Kidney glomerular epithelial cell (primary cell): Measurements from ENCODE around the gene TIGD1.
"Not testable (repeated sequence)": the region's sequence is repeated elsewhere in the genome, so short reads cannot be mapped to it uniquely, and the experiment has no call there.

Source experiments
- DNase-seq: peaks from one replicate; lab custom pipeline; 2025; lab: John Stamatoyannopoulos, UW

The TIGD1 gene

DNA sequence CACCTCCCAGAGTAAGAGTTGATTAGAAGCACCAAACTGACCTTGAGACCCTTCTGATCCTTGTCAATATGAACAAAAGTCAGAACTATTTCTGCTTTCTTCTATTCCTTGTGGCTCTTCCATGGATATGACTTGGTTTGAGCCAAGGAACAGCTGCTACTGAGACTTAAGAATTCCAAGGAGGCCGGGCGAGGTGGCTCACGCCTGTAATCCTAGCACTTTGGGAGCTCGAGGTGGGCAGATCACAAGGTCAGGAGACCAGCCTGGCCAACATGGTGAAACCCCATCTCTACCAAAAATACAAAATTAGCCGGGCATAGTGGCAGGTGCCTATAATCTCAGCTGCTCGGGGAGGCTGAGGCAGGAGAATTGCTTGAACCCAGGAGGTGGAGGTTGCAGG, 20.1 kb upstream of the TIGD1 start:
- DNase-seq = not testable (repeated sequence)

DNA sequence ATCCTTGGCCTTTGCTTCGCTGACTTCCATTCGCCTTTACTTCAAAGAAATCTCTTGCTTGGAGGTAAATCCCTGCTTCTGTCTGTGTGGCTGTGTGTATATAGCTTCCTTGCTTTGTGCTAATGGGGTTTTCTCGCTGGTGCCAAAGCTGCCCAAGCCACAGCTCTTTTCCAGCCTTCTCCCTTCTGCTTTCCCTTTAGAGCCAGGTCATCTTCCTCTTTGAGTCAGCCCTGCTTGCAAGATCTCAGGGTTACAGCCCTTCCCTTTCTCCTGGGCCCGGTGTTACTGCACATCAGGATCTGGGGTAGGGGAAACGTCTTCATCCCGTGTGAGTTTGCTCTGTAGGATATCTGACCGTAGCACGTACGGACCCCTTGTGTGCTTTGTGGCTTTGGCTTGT, 19.2 kb upstream of the TIGD1 start:
- DNase-seq = no peak

DNA sequence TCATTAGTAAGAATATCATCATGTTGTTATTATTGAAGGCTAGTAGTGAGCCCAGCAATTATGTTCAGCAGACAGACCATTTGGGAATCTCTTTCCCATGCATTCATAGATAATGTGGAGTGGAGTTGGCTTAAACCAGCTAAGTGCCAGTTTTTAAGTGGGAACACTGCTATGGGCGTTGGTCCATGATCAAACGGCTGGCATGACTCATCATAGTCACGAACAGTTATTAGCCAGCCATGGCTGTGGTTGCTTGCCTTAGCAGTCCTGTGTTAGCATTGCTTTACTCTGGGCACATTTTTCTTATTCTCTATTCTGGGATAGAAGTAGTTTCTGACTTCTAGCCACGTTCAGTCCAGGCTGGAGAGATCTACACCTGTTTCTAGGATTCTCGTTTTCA, 17.8 kb upstream of the TIGD1 start:
- DNase-seq = peak; percentile 7

DNA sequence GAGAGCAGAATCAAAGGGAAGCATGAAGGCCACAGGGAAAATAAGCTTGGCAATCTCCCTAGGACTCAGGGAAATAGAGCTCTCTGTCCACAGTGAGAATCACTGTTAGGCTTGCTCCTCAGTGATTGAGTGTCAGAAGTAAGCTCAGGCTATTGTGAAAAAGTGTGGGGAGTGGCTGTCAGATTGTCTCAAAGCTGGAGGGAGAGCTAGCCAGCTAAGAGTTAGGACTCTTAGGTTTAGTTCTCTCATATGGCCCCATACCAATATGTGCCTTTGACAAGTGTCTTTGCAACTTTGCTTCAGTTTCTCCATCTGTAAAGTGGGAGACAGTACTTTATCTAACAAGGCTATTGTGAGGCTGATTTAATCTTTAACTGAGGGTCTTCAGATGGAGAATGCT, 17.4 kb upstream of the TIGD1 start:
- DNase-seq = no peak

DNA sequence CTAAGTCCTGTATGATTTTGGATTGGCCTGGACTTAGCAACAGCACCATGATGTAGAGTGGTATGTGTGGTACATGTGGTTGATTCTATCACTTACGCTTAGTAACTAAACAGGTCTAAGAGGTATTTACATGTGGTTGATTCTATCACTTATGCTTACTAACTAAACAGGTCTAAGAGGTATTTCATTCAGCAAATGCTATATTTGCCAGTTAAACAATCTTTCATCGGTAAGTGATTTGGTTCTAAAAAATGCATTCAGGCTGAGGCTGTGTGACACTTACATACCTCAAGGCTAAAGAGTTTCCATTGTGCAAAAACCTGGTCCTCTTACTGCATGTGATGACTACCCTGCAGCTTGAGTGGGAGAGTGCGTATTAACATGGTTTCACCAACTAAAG, 13.2 kb upstream of the TIGD1 start:
- no peak for DNase-seq

DNA sequence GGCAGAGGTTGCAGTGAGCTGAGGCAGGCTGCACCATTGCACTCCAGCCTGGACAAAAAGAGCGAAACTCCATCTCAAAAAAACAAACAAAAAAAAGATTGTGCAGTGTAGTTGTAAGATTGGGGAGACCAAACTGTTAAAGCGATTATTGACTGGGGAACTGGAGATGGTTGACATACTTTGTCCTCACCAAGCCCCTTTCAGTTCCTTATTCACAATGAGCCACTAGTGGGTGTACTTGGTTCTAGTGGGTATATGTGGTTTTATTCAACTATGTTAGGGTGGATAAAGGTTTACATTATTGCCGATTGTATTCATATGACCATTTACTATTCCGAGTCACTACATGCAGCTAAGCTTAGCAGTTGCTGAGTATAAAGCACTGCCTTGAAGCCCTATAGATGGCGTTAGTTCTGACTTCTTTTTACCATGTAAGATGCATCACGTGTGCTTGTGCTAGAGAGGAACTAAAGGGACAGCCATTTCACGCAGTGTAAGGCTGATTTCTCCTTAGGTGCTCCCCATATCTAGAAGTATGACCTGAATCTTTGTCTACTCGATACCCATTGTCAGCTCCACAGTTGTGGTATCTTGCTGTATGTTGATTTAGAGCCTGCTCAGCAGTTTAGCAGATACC, 12.3 kb upstream of the TIGD1 start:
- no peak for DNase-seq

DNA sequence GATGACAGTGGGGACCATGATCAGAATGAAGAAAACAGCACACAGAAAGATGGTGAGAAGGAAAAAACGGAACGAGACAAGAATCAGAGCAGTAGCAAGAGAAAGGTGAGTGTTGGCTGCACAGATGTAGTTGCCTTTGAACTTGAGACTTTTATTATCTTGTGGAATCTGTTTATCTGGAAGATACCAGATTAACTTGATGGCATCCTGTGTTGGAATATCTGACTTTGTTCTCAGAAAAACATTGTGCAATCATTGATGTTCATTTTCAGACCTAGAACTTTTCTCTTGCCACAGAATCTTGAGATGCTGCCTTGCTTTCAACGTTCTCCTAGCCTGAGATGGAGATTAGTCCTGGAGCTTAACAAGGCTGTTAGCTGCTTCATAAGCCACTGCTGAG, 6.1 kb upstream of the TIGD1 start:
- DNase-seq = no peak

DNA sequence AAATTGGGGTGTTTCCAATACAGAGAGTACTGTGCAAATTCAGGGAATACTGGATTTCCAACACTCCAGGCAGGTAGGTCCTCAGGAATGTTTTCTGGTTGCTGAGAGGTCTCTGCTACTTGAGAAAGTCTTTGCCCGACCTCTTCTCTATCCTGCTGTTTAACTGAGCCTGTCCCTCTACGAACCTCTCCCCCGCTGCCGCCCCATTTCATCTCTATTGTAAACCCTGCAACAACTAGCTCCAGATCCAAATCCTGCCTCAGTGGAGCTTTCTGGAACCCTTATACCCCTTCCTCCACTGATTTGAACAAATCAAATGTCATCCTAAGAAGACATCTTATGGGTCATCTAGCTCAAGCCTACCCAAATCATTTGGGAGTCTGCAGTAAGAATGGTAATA, 1.4 kb upstream of the TIGD1 start:
- no peak for DNase-seq

DNA sequence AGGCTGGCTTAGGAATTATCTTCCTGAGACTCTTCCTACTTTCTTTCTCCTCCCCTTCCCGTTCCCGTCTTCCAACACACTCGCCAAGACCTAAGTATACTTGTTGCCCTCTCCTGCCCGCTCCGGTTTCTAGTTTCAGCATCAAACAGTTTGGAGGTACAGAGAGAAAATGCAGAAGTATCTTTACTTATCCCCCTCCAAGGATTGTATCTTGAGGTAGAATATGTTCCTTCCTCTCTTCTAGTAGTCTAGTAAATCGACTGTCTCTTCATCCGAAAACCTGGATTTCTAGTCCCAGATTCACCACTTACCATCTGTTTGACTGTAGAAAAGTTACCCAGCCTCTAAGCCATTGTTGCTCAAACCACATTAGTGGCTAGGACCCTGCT, 887 bp upstream of the TIGD1 start:
- no peak for DNase-seq

DNA sequence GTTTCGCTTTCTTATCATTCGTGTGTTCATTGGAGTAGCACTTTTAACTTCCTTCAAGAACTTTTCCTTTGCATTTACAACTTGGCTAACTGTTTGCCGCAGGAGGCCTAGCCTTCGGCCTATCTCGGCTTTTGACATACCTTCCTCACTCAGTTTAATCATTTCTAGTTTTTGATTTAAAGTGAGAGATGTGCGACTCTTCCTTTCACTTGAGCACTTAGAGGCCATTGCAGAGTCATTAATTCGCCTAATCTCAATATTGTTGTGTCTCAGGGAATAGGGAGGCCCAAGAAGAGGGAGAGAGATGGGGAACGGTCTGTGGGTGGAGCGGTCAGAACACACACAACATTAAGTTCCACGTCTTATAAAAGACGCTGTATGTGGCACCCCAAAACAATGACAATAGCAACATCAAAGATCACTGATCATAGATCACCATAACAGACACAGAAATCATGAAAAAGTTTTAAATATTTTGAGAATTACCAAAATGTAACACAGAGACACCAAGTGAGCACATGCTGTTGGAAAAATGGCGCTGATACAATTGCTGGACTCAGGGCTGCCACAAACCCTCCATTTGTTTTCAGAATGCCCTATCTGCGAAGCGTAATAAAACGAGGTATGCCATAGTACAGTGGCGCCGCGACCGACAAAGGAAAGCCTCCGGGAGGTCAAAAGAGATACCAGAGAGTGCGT, 553 bp downstream of the TIGD1 start:
- DNase-seq = peak; percentile 26

DNA sequence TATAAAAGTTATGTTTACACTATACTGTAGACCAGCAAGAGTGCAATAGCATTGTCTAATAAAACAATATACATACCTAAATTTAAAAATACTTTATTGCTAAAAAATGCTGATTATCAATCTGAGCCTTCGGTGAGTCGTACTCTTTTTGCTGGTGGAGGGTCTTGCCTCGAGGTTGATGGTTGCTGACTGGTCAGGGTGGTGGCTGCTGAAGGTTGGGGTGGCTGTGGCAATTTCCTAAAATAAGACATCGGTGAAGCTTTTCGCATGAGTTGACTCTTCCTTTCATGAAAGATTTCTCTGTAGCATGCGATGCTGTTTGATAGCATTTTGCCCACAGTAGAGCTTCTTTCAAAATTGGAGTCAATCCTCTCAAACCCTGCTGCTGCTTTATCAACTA, 2.4 kb downstream of the TIGD1 start:
- DNase-seq = no peak

DNA sequence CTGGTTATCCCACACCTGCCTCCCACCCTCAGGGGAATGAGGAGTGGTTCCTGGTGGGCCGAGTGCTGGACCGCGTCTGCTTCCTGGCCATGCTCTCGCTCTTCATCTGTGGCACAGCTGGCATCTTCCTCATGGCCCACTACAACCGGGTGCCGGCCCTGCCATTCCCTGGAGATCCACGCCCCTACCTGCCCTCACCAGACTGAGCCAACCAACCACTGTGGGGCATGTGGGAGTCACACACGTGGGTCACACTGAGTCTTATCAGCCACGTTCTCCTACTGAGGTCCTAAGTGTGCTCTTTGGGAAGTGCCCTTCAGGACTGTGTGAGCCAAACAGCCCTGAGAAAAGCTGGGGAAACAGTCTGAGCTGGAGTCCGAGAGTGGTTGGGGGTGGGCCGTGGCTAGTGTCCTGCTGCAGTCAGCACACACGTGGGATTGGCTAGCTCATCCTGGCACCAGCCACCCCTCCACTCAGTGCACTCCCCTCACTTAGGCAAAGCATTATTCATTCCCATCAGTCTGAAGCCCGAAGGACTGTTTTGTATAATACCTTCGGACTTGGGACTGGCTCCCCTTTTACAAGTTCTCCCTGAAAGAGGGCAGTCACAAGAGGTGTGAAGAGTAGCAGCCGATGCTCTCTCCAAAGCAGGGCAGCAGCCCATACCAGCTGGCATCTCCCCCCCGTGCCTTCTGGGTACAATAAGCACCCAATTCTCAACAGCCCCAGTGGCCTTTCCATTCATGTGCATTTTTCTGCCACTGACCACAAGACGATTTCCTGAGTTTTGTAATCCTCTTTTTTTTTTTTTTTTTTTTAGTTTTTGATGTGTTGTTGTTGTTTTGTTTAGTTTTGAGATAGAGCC, 4.6 kb downstream of the TIGD1 start:
- DNase-seq = no peak

DNA sequence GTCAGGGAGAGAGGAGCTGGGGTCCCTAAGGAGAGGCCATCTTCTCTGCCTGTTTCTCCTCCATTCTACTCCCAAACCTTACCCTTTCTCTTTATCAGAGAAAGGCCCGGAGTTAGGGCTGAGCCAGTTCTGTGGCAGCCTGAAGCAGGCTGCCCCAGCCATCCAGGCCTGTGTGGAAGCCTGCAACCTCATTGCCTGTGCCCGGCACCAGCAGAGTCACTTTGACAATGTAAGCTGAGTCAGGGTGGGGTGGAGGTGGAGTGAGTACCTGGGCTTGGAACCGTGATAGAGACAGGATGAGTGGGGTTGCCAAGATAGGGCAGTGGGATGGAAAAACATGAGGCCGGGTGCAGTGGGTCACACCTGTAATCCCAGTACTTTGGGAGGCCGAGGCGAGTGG, 5.7 kb downstream of the TIGD1 start:
- DNase-seq = no peak

DNA sequence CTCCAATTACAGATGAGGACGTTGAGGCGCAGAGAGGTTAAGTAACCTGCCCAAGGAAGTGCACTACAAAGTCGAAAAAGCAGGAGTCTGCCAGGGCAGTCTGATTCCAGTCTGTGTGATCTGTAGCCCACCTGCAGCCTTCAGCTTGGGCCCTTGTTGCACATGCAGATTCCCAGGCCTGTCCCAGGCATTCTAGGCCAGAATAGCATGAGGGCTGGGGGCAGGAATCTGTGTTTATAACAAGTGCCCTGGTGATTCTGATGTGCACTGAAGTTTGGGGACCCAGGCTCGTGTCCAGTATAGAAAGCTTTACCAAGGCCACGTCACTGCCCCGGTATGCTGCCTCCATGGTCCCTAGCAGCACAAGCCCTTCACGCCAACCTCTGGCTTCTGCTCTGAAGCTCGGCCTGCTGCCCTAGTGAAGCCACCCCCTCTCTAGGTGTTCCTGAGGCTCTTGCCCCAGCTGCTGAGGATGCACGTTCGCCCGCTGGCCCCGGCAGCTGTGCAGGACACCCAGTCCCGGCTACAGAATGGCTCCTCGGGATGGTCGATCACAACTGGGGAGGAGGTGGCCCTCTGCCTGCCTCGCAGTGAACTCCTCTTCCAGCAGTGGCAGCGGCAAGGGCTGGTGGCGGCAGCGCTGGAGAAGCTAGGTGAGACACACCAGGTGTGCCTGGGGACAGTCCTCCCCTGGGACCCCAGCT, 6.3 kb downstream of the TIGD1 start:
- no peak for DNase-seq

DNA sequence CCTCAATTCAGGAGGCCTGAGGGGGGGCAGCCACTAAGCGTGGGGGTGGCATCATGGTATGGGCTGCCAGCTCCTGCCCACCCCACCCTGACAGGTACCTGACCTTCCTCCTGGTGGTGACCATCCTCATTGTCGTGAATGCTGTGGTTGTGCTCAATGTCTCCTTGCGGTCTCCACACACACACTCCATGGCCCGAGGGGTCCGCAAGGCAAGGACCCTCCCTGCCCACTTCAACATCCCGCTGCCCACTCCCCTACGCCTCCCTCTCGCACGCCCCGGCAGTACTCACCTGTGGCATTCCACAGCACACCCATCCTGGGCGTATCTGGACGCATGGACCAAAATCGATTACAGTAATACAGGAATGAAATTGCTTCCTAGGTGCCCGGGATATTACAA, 6.9 kb downstream of the TIGD1 start:
- no peak for DNase-seq

DNA sequence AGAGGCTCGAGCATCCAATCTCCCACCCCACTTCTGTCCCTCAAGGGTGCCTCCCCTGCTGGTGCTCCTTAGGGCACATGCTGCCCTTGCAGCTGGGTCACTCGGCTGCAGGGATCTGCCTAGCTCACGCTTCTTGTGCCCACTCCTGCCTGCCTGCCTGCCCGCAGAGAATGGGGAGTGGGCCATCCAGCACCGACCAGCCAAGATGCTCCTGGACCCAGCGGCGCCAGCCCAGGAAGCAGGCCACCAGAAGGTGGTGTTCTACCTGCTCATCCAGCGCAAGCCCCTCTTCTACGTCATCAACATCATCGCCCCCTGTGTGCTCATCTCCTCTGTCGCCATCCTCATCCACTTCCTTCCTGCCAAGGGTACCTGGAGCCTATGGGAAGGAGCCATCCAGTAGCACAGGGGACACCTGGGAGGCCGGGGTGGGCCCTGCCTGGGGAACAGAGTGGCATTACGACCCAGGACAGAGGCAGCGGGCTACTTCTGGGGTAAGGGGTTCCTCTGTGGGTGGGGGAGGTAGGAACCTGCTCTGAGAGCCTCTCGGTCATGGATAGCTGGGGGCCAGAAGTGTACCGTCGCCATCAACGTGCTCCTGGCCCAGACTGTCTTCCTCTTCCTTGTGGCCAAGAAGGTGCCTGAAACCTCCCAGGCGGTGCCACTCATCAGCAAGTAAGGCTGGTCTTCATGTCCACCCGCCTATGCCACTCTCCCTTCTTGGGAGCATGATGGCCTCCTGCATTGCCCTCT, 7.5 kb downstream of the TIGD1 start:
- DNase-seq = no peak

DNA sequence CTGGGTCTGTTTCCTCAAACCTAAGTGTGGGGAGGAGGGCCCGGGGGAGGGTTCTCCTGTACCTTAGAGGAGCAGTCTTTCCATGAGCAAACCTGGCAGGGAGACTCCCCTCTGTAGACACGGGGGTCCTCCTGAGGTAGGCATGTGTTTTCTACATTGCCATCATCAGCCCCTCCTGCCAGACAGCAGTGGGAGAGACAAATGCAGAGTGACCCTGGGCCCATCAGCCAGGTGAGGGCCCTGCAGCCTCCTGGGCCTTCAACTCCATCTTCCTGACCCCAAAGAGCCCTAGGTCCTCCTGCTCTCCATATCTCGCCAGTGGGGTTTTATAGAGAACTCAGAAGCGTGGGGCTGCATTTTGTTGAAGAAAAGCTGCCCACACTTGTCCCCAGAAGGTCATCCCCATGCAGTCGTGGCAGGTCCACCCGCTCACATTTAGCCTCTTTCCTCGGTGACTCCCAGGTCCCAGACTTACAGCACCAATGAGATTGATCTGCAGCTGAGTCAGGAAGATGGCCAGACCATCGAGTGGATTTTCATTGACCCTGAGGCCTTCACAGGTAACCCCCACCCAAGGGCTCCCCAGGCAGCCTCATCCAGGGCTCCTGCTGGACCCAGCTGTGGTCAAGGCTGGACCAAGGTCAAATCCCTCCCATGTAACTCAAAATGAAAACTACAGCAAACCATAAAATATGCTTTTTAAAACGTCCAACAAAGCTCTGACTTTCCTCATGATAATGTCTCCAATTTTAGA, 8.2 kb downstream of the TIGD1 start:
- no peak for DNase-seq

DNA sequence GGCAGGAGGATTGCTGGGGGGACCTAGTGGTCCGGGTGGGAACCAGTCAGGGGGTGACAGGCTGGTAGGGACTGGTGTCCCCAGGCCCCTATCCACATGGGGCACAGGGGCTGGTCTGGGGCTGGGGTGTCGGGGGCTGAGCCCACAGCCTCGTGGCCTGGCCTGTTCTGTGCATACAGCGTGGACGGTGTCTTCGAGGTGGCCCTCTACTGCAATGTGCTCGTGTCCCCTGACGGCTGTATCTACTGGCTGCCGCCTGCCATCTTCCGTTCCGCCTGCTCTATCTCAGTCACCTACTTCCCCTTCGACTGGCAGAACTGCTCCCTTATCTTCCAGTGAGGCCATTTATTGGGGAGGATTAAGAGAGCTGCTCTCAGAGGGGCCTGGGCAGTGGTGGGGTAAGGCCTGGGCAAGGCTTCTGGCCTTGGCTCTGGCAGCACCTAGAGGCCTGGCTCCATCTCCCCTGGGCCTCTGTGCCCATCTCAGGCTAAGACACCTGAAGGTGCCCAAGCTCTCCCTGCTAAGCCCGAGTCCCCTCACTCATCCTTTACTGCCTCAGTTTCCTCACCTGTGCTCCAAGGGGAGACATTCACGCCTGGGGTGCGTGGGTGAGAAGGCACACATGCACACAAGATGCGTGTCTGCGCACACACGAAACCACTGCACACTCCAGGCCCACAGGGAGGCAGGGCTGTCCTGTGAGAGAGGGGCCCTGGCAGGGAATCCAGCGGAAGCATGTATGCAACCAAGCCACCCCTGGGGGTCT, 9.0 kb downstream of the TIGD1 start:
- DNase-seq = no peak

DNA sequence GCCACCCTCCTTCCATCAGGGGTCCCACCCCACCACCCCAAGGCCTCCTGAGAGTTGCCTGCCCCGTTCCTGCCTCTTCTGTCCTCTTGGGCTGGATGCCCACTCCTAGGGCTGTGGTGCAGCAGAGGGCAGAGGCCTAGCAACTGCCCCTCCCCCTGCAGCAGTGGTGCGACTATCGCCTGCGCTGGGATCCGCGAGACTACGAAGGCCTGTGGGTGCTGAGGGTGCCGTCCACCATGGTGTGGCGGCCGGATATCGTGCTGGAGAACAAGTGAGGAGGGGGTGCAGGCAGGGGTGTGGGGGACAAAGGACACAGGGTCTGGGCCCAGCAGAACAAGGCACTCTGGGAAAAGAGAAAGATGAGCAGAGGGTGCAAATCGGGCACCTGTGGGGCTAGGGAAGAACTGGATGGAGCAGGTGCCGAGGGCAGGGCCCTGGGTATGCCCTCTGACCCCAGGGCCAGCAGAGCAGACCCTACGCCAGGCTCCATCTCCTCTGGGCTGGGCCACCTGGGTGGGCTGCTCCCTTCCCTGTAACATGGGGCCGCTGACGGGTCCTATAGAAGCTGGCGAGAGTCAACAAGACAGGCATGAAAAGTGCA, 9.8 kb downstream of the TIGD1 start:
- DNase-seq = no peak
